H9 (cell line): ENCODE measurements around the gene MGMT. TPM values are rescaled to one million over a fixed set of nuclear protein-coding genes. Genes with fewer than 3 reads are reported as not detected.

ENCODE experiments used
- DNase-seq: peaks from one replicate; pipeline ENCODE4 v3.0.0-alpha.2; 2017
- H2AFZ ChIP-seq: one replicate; pipeline ENCODE4 v1.6.1; 2013; ENCODE audit warnings: mild to moderate bottlenecking, low read length, control low read depth, moderate library complexity
- H2AK5ac ChIP-seq: 2 replicates; pipeline ENCODE4 v1.6.1; 2013; ENCODE audit warnings: low read length, control low read depth, mixed read lengths; ENCODE audit not compliant: insufficient read length
- H2BK120ac ChIP-seq: one replicate; pipeline ENCODE4 v1.6.1; 2013; ENCODE audit warnings: low read depth, mild to moderate bottlenecking, low read length, control low read depth, inconsistent platforms; ENCODE audit not compliant: poor library complexity, severe bottlenecking
- H2BK12ac ChIP-seq: 2 replicates; pipeline ENCODE4 v1.6.1; 2013; ENCODE audit warnings: low read length, control low read depth, mixed read lengths, low read depth; ENCODE audit not compliant: insufficient read length
- H2BK15ac ChIP-seq: 2 replicates; pipeline ENCODE4 v1.6.1; 2013; ENCODE audit warnings: low read depth, low read length, control low read depth
- H2BK20ac ChIP-seq: one replicate; pipeline ENCODE4 v1.6.1; 2013; ENCODE audit warnings: low read depth, mild to moderate bottlenecking, low read length, control low read depth, inconsistent platforms; ENCODE audit not compliant: poor library complexity, severe bottlenecking
- H2BK5ac ChIP-seq: 2 replicates; pipeline ENCODE4 v1.6.1; 2013; ENCODE audit warnings: low read length, control low read depth, mixed read lengths; ENCODE audit not compliant: insufficient read length
- H3K14ac ChIP-seq: 2 replicates; pipeline ENCODE4 v1.6.1; 2013; ENCODE audit warnings: low read length, control low read depth; ENCODE audit not compliant: insufficient read depth
- H3K18ac ChIP-seq: 2 replicates; pipeline ENCODE4 v1.6.1; 2013; ENCODE audit warnings: low read depth, mild to moderate bottlenecking, mixed read lengths, low read length, control low read depth; ENCODE audit not compliant: insufficient read length
- H3K23ac ChIP-seq: 2 replicates; pipeline ENCODE4 v1.6.1; 2013; ENCODE audit warnings: low read length, control low read depth, mixed read lengths, low read depth; ENCODE audit not compliant: insufficient read length
- H3K23me2 ChIP-seq: 2 replicates; pipeline ENCODE4 v1.6.1; 2013; ENCODE audit warnings: low read depth, mild to moderate bottlenecking, mixed read lengths, low read length, control low read depth; ENCODE audit not compliant: insufficient read length, poor library complexity, severe bottlenecking
- H3K27ac ChIP-seq: 2 replicates; pipeline ENCODE4 v1.5.1; 2013; ENCODE audit warnings: low read length, control low read depth, mixed read lengths, low read depth; ENCODE audit not compliant: insufficient read length
- H3K27me3 ChIP-seq: 2 replicates; pipeline ENCODE4 v1.6.1; 2013; ENCODE audit warnings: low read length, control low read depth, inconsistent platforms; ENCODE audit not compliant: insufficient read depth
- H3K4ac ChIP-seq: 2 replicates; pipeline ENCODE4 v1.6.1; 2013; ENCODE audit warnings: low read depth, mild to moderate bottlenecking, control low read depth, inconsistent platforms, low read length, moderate library complexity
- H3K4me1 ChIP-seq: 2 replicates; pipeline ENCODE4 v1.6.1; 2013; ENCODE audit warnings: low read length, control low read depth, inconsistent platforms; ENCODE audit not compliant: insufficient read depth
- H3K4me2 ChIP-seq: 2 replicates; pipeline ENCODE4 v1.6.1; 2013; ENCODE audit warnings: low read length, control low read depth, mixed read lengths; ENCODE audit not compliant: insufficient read length, insufficient read depth
- H3K56ac ChIP-seq: 2 replicates; pipeline ENCODE4 v1.6.1; 2013; ENCODE audit warnings: low read depth, mild to moderate bottlenecking, mixed read lengths, low read length, control low read depth; ENCODE audit not compliant: insufficient read length
- H3K79me1 ChIP-seq: 2 replicates; pipeline ENCODE4 v1.6.1; 2013; ENCODE audit warnings: low read depth, mild to moderate bottlenecking, moderate library complexity, low read length, control low read depth, inconsistent platforms; ENCODE audit not compliant: insufficient read depth, poor library complexity, severe bottlenecking
- H3K79me2 ChIP-seq: 2 replicates; pipeline ENCODE4 v1.6.1; 2013; ENCODE audit warnings: low read length, control low read depth, inconsistent platforms; ENCODE audit not compliant: insufficient read depth
- H3K9ac ChIP-seq: 2 replicates; pipeline ENCODE4 v1.6.1; 2013; ENCODE audit warnings: low read length, control low read depth, mixed read lengths; ENCODE audit not compliant: insufficient read length; ENCODE audit errors: extremely low read depth
- H3K9me3 ChIP-seq: one replicate; pipeline ENCODE4 v1.6.1; 2013; ENCODE audit warnings: low read depth, low read length, inconsistent platforms; ENCODE audit not compliant: control insufficient read depth
- H3T11ph ChIP-seq: one replicate; pipeline ENCODE4 v1.6.1; 2013; ENCODE audit warnings: mild to moderate bottlenecking, low read length, control low read depth, inconsistent platforms
- H4K20me1 ChIP-seq: one replicate; pipeline ENCODE4 v1.6.1; 2013; ENCODE audit not compliant: control insufficient read depth, insufficient read length, insufficient read depth
- H4K5ac ChIP-seq: 2 replicates; pipeline ENCODE4 v1.6.1; 2013; ENCODE audit warnings: low read depth, mild to moderate bottlenecking, mixed read lengths, low read length, control low read depth; ENCODE audit not compliant: insufficient read length
- H4K8ac ChIP-seq: replicated peaks from 2 replicates; pipeline ENCODE4 v1.6.1; 2013; ENCODE audit warnings: low read length, control low read depth, mixed read lengths, low read depth; ENCODE audit not compliant: insufficient read length
- H4K91ac ChIP-seq: 2 replicates; pipeline ENCODE4 v1.6.1; 2013; ENCODE audit warnings: low read depth, mild to moderate bottlenecking, moderate library complexity, mixed read lengths, low read length, control low read depth; ENCODE audit not compliant: insufficient read length
- H3K27ac Mint-ChIP-seq, 3 experiments: 2 replicates in 2 of 3; 3 replicates in 1 of 3; pipeline ENCODE4 v1.8.0; 2020 to 2021; ENCODE audit warnings: mixed read lengths in 3 of 3, mild to moderate bottlenecking in 1 of 3, moderate library complexity in 1 of 3
- H3K27me3 Mint-ChIP-seq: 2 replicates; pipeline ENCODE4 v1.8.0; 2021; ENCODE audit warnings: low read depth, mild to moderate bottlenecking, moderate library complexity, mixed read lengths
- H3K36me3 Mint-ChIP-seq, 3 experiments: 2 replicates in 2 of 3; 3 replicates in 1 of 3; pipeline ENCODE4 v1.8.0; 2020 to 2021; ENCODE audit warnings: low read depth in 3 of 3, mixed read lengths in 3 of 3; ENCODE audit not compliant: insufficient read depth in 1 of 3
- H3K4me1 Mint-ChIP-seq, 2 experiments: 2 replicates each; pipeline ENCODE4 v1.8.0; 2020; ENCODE audit warnings: mixed read lengths in 2 of 2
- H3K4me3 Mint-ChIP-seq, 2 experiments: 2 replicates in 1 of 2; 3 replicates in 1 of 2; pipeline ENCODE4 v1.8.0; 2020 to 2021; ENCODE audit warnings: mild to moderate bottlenecking in 2 of 2, mixed read lengths in 2 of 2, moderate library complexity in 1 of 2
- H3K9me3 Mint-ChIP-seq, 2 experiments: 2 replicates in 1 of 2; 3 replicates in 1 of 2; pipeline ENCODE4 v1.8.0; 2020; ENCODE audit warnings: mild to moderate bottlenecking in 2 of 2, mixed read lengths in 2 of 2, moderate library complexity in 1 of 2
- CTCF ChIP-seq: fragments of 200-600 bp; sonication (generic); conservative IDR thresholded peaks from 3 replicates; pipeline ENCODE4 v1.8.0; 2021; ENCODE audit warnings: antibody characterized with exemption, mild to moderate bottlenecking
- WGBS: extraction: QIAGEN DNeasy Blood & Tissue Kit; methylation state at CpG from one replicate; pipeline ENCODE4 v1.1.7; 2013; ENCODE audit warnings: missing lambda C conversion rate, low lambda C conversion rate, mixed read lengths; ENCODE audit not compliant: insufficient read length; ENCODE audit errors: extremely low coverage; 5-methylcytosine and 5-hydroxymethylcytosine counted together
- total RNA-seq: library from RNA; stranded (reverse); gene quantifications from 2 replicates; pipeline ENCODE4 v1.2.1, GENCODE V29; 2021

MGMT gene
- total RNA-seq, 1 experiment from 2014 or later, result 18.4 TPM

- no peak overlapping the region for H3T11ph ChIP-seq
- peaks cover 24 to 28% of the 10 kb centered on the region in 2 experiments for H3K4me1 Mint-ChIP-seq
- H3K27me3 ChIP-seq, result no peaks in the 10 kb centered on the region
- H4K8ac ChIP-seq, result no peak overlapping the region
- H3K9ac ChIP-seq, result no peak overlapping the region
- H2BK20ac ChIP-seq, result no peak overlapping the region
- no peak overlapping the region for H3K27ac ChIP-seq
- peaks cover 6 to 9% (median 8%) of the 10 kb centered on the region in 3 experiments; a peak in 5 of 7 replicates for H3K36me3 Mint-ChIP-seq
- H3K79me2 ChIP-seq, result no peaks in the 10 kb centered on the region
- H3K4ac ChIP-seq, result no peak overlapping the region
- no peaks in the 10 kb centered on the region; the same call in 1 of the 2 replicates for H3K27me3 Mint-ChIP-seq
- H3K9me3 Mint-ChIP-seq, result no peaks in the 10 kb centered on the region; a peak in 2 of 5 replicates
- TF ChIP-seq CTCF, result no peak
- no peak overlapping the region for H3K14ac ChIP-seq
- no peak overlapping the region for H2BK120ac ChIP-seq
- H3K4me1 ChIP-seq, result peaks cover 5% of the 10 kb centered on the region; the same call in 1 of the 2 replicates
- H2AFZ ChIP-seq, result no peak overlapping the region
- no peak overlapping the region for H3K56ac ChIP-seq
- no peak overlapping the region for H2BK5ac ChIP-seq
- H3K18ac ChIP-seq, result no peak overlapping the region
- H4K91ac ChIP-seq, result no peak overlapping the region
- WGBS, result no CpG with 5 or more reads among the region's 5 CpGs
- no peak overlapping the region for H4K5ac ChIP-seq
- no peak overlapping the region for H2AK5ac ChIP-seq
- H3K23ac ChIP-seq, result no peak overlapping the region
- H3K27ac Mint-ChIP-seq, result peak overlapping the region in 2 of 3 experiments; percentile 9 to 85; a peak in 1 of 7 replicates
- H4K20me1 ChIP-seq, result no peaks in the 10 kb centered on the region
- no peak overlapping the region for H3K4me3 Mint-ChIP-seq
- H3K9me3 ChIP-seq, result no peaks in the 10 kb centered on the region
- no peaks in the 10 kb centered on the region for H3K23me2 ChIP-seq
- DNase-seq, result no peak
- H3K4me2 ChIP-seq, result no peak overlapping the region
- no peak overlapping the region for H2BK12ac ChIP-seq
- no peaks in the 10 kb centered on the region for H3K79me1 ChIP-seq
- H2BK15ac ChIP-seq, result no peak overlapping the region
Observed at GRCh38 chr10:129534826-129535225, 67.8 kb downstream of the MGMT start.
